Gastroesophageal sphincter (tissue), 3 donors: ENCODE results near the gene NLRP4.

Experiments
- EP300 ChIP-seq: sonication (generic); formaldehyde crosslinking; IDR thresholded peaks from one replicate; pipeline ENCODE4 v1.6.1; 2017; ENCODE audit warnings: antibody characterized with exemption, mild to moderate bottlenecking
- POLR2A ChIP-seq, 2 donors: fragments of 450-650 bp; IDR thresholded peaks; one replicate each; pipeline ENCODE4 v1.6.1; 2017; ENCODE audit warnings: antibody characterized with exemption in 2 of 2, mild to moderate bottlenecking in 2 of 2, moderate library complexity in 1 of 2
- POLR2AphosphoS5 ChIP-seq: sonication (generic); formaldehyde crosslinking; IDR thresholded peaks from one replicate; pipeline ENCODE4 v1.6.1; 2017; ENCODE audit warnings: antibody characterized with exemption
- TF ChIP-seq, protein P1 (sequence below), 4 experiments: fragments of 200-600 bp in 2 of 4; fragments of 450-650 bp in 2 of 4; sonication (generic) in 1 of 4; IDR thresholded peaks; one replicate each; pipeline ENCODE4 v1.5.1; 2017 to 2019; ENCODE audit warnings: antibody characterized with exemption in 4 of 4, mild to moderate bottlenecking in 2 of 4, moderate library complexity in 2 of 4

DNA sequence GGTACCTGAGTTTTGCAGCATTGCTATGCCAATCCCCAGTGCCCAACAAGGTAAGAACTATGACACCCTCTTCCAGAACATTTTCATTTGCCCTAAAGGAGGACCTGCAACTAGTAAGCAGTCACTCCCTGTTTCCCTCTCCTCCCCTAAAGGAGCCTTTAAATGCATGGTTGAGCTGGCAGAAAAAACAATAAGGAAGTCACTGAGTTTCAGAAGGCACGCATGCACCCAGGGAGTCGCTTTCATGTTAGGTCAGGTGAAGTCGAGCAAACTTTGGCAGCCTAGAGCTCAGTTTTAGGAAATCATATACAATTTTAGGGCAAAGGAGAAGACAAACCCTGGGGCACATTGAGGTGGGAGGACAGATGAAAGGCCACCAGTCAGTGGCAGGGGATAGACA, 16.3 kb upstream of the NLRP4 start:
- TF ChIP-seq POLR2A (IDR thresholded peaks at IDR 0.05): no peak
- no peak for TF ChIP-seq EP300
- TF ChIP-seq POLR2AphosphoS5: no peak
- TF ChIP-seq, protein P1, sequence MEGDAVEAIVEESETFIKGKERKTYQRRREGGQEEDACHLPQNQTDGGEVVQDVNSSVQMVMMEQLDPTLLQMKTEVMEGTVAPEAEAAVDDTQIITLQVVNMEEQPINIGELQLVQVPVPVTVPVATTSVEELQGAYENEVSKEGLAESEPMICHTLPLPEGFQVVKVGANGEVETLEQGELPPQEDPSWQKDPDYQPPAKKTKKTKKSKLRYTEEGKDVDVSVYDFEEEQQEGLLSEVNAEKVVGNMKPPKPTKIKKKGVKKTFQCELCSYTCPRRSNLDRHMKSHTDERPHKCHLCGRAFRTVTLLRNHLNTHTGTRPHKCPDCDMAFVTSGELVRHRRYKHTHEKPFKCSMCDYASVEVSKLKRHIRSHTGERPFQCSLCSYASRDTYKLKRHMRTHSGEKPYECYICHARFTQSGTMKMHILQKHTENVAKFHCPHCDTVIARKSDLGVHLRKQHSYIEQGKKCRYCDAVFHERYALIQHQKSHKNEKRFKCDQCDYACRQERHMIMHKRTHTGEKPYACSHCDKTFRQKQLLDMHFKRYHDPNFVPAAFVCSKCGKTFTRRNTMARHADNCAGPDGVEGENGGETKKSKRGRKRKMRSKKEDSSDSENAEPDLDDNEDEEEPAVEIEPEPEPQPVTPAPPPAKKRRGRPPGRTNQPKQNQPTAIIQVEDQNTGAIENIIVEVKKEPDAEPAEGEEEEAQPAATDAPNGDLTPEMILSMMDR (IDR thresholded peaks at IDR 0.05): no peak
